SU-DHL-6 (cell line): Measurements from ENCODE around the gene PHYHIPL.

Experiments used
- H2AFZ ChIP-seq: fragments of 200-600 bp; sonication (generic); 2 replicates; pipeline ENCODE4 v1.6.1; 2014; ENCODE audit warnings: low read depth, mild to moderate bottlenecking, moderate library complexity, mixed read lengths, antibody characterized with exemption, low read length; ENCODE audit not compliant: severe bottlenecking
- H3F3A ChIP-seq: fragments of 200-600 bp; shearing (Covaris generic); 2 replicates; pipeline ENCODE4 v1.6.0; 2016; ENCODE audit warnings: antibody characterized with exemption, mild to moderate bottlenecking; ENCODE audit not compliant: insufficient read depth
- H3K27ac ChIP-seq: fragments of 200-600 bp; sonication (generic); 2 replicates; pipeline ENCODE4 v1.5.1; 2016; ENCODE audit warnings: low read depth, mild to moderate bottlenecking, low read length, moderate library complexity, mixed read lengths
- H3K27me3 ChIP-seq: fragments of 200-600 bp; sonication (generic), shearing (Covaris generic); 2 replicates; pipeline ENCODE4 v1.6.0; 2014; ENCODE audit warnings: mild to moderate bottlenecking, low read length
- H3K36me3 ChIP-seq: fragments of 200-600 bp; sonication (generic); 2 replicates; pipeline ENCODE4 v1.6.1; 2014; ENCODE audit warnings: mild to moderate bottlenecking, low read length, mixed read lengths
- H3K4me2 ChIP-seq: fragments of 300-600, 200-600 bp; shearing (Covaris generic), sonication (generic); 2 replicates; pipeline ENCODE4 v1.6.0; 2014; ENCODE audit warnings: low read length, low read depth, mild to moderate bottlenecking; ENCODE audit not compliant: poor library complexity, severe bottlenecking
- H3K4me3 ChIP-seq: fragments of 200-600 bp; sonication (generic); 2 replicates; pipeline ENCODE4 v1.5.1; 2014; ENCODE audit warnings: antibody characterized with exemption, low read length, mild to moderate bottlenecking, mixed read lengths; ENCODE audit not compliant: insufficient read depth, poor library complexity, severe bottlenecking
- H3K79me2 ChIP-seq: fragments of 200-600 bp; sonication (generic); 2 replicates; pipeline ENCODE4 v1.6.1; 2014; ENCODE audit warnings: mild to moderate bottlenecking, low read length, moderate library complexity; ENCODE audit not compliant: insufficient read depth
- H3K9ac ChIP-seq: fragments of 200-600 bp; sonication (generic); 2 replicates; pipeline ENCODE4 v1.7.0; 2014; ENCODE audit warnings: mild to moderate bottlenecking, low read length
- H3K9me2 ChIP-seq: fragments of 200-600 bp; sonication (generic); replicated peaks from 2 replicates; pipeline ENCODE4 v1.6.1; 2014; ENCODE audit warnings: low read length; ENCODE audit not compliant: insufficient read depth
- H3K9me3 ChIP-seq: fragments of 200-600 bp; sonication (generic); 2 replicates; pipeline ENCODE4 v1.6.1; 2014; ENCODE audit warnings: low read length, mixed read lengths; ENCODE audit not compliant: insufficient read depth
- H4K20me1 ChIP-seq: fragments of 200-600 bp; sonication (generic); 2 replicates; pipeline ENCODE4 v1.6.1; 2014; ENCODE audit warnings: low read depth, mild to moderate bottlenecking, antibody characterized with exemption, low read length, moderate library complexity, mixed read lengths
- EZH2phosphoT487 ChIP-seq: fragments of 200-600 bp; sonication (generic), shearing (Covaris generic); conservative IDR thresholded peaks from 2 replicates; pipeline ENCODE4 v1.6.1; 2018; ENCODE audit warnings: mild to moderate bottlenecking, antibody characterized with exemption, low read length, moderate library complexity, mixed read lengths
- TF ChIP-seq, protein P1 (sequence below): fragments of 200-600 bp; sonication (generic); IDR thresholded peaks from one replicate; pipeline ENCODE4 v1.5.1; 2017; ENCODE audit warnings: antibody characterized with exemption, mild to moderate bottlenecking, low read length, moderate library complexity; ENCODE audit not compliant: insufficient read depth, poor library complexity, severe bottlenecking

The PHYHIPL gene

DNA sequence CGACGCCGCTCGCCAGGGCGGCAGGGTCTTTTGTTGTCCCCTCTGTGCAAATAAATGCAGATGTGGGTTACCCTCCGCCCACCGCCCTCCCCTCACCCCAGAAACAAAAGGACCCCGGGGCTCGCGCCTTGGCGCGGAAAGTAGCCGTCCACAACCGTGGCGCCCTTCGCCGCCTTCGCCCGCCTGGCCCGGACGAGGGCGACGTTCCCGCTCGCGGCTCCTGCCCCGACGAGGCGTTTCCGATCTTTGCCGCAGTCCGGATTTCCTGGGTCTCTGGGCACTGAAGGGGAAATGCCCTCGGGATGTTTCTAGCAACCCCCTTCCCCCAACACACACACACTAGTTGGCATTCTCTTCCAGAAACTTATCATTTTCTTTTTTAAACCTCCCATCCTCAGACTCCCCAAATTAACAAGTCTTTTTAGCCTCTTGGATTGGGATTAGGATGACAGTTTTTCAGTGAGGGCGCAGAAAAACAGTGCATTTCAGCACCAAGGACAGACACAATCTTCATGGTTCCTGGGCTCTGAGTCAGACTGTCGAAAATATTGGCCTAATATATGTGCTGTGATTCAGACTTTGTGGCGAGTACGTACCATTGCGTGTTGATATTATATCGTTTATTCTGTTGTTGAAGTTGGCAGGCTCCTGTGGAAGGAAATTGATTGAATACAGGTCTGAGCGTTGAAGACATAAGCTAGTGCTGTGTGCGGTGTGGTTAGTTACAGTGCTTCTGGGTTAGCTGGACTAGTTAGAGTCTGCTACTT, 771 bp downstream of the PHYHIPL start:
- Histone ChIP-seq H3K9ac (no peak overlapping the region), H3K4me2 (no peak overlapping the region), H3K27ac (no peak overlapping the region)

DNA sequence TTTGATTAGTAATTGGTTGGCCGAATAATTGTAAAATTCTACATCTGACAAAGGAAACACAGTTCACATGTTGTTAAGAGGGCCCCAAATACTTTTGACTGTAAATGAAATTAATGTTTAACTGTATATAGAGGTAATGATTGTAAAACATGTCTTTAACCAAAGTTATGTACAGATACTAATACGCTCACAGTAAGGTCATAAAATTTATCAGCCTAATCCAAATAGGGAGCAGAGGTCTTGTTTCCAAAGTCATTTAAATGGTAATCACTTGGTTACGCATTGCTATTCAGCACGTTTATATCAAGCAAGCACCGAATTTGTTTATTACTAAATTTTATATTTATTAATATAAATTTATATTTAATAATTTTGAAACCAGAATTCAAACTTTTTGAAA, 1.4 kb downstream of the PHYHIPL start:
- no peak overlapping the region for H2AFZ ChIP-seq
- H3K36me3 ChIP-seq, result no peaks in the 10 kb centered on the region
- H4K20me1 ChIP-seq, result no peaks in the 10 kb centered on the region
- TF ChIP-seq, protein P1, sequence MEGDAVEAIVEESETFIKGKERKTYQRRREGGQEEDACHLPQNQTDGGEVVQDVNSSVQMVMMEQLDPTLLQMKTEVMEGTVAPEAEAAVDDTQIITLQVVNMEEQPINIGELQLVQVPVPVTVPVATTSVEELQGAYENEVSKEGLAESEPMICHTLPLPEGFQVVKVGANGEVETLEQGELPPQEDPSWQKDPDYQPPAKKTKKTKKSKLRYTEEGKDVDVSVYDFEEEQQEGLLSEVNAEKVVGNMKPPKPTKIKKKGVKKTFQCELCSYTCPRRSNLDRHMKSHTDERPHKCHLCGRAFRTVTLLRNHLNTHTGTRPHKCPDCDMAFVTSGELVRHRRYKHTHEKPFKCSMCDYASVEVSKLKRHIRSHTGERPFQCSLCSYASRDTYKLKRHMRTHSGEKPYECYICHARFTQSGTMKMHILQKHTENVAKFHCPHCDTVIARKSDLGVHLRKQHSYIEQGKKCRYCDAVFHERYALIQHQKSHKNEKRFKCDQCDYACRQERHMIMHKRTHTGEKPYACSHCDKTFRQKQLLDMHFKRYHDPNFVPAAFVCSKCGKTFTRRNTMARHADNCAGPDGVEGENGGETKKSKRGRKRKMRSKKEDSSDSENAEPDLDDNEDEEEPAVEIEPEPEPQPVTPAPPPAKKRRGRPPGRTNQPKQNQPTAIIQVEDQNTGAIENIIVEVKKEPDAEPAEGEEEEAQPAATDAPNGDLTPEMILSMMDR, result no peak
- no peak for TF ChIP-seq EZH2phosphoT487
- no peak overlapping the region for H3K9ac ChIP-seq
- no peaks in the 10 kb centered on the region for H3F3A ChIP-seq
- no peaks in the 10 kb centered on the region for H3K9me2 ChIP-seq
- H3K27ac ChIP-seq, result no peak overlapping the region
- no peak overlapping the region for H3K4me3 ChIP-seq
- no peaks in the 10 kb centered on the region for H3K79me2 ChIP-seq
- no peaks in the 10 kb centered on the region for H3K9me3 ChIP-seq
- no peak overlapping the region for H3K4me2 ChIP-seq
- H3K27me3 ChIP-seq, result no peaks in the 10 kb centered on the region

More for the DNA sequence above, 771 bp downstream of the PHYHIPL start:
- Histone ChIP-seq H3K9me2 (no peaks in the 10 kb centered on the region), H3K27me3 (no peaks in the 10 kb centered on the region), H3K79me2 (no peaks in the 10 kb centered on the region), H3K9me3 (no peaks in the 10 kb centered on the region), H3F3A (no peaks in the 10 kb centered on the region), H4K20me1 (no peaks in the 10 kb centered on the region), H3K4me3 (no peak overlapping the region), H3K36me3 (no peaks in the 10 kb centered on the region), H2AFZ (no peak overlapping the region)
- no peak for TF ChIP-seq EZH2phosphoT487
- TF ChIP-seq, protein P1, result no peak

DNA sequence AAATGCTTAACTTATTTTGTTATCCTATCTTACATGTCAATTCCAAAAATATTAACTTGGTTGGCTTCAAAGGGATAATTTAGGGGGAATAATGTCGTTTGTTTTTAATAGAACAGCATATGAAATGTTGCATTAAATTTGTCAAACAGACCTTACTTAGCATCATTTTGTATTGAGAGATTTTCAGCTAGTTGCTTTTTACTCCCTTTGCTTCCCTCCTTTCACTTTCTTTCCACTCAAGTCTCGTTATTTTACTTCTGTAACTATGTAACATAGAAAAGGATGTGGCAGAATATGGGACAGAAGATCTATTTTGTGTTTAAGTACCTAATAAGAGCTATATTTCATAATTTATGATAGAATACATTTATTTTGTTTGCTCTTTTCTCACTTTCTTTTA, 2.6 kb downstream of the PHYHIPL start:
- no peak overlapping the region for H2AFZ ChIP-seq
- no peak overlapping the region for H3K4me3 ChIP-seq
- no peak overlapping the region for H3K27ac ChIP-seq
- H3K9me3 ChIP-seq, result no peaks in the 10 kb centered on the region
- no peak for TF ChIP-seq EZH2phosphoT487
- TF ChIP-seq, protein P1, result no peak
- no peaks in the 10 kb centered on the region for H3K27me3 ChIP-seq
- peak overlapping the region; percentile 17 for H3K4me2 ChIP-seq
- H3K9me2 ChIP-seq, result no peaks in the 10 kb centered on the region
- no peaks in the 10 kb centered on the region for H4K20me1 ChIP-seq
- H3K36me3 ChIP-seq, result no peaks in the 10 kb centered on the region
- no peak overlapping the region for H3K9ac ChIP-seq
- H3K79me2 ChIP-seq, result no peaks in the 10 kb centered on the region
- H3F3A ChIP-seq, result no peaks in the 10 kb centered on the region
